GM18951 (cell line): ENCODE data around the gene UIMC1.
"Not testable (repeated sequence)": the region's sequence is repeated elsewhere in the genome, so short reads cannot be mapped to it uniquely, and the experiment has no call there.

Experiments used
- POLR2A ChIP-seq: IDR thresholded peaks from 4 replicates; pipeline ENCODE4 v1.6.1; 2011; ENCODE audit warnings: mild to moderate bottlenecking; ENCODE audit not compliant: insufficient read length, insufficient read depth; ENCODE audit errors: extremely low read depth
- in situ Hi-C: fragments of 300-500 bp; cut with MboI; formaldehyde crosslinking; loops from one replicate; pipeline ENCODE4 v1.12.0; 2022; ENCODE audit warnings: low sequenced_read_pairs, mixed read lengths, inconsistent platforms; ENCODE audit not compliant: unreplicated experiment

The UIMC1 gene

DNA sequence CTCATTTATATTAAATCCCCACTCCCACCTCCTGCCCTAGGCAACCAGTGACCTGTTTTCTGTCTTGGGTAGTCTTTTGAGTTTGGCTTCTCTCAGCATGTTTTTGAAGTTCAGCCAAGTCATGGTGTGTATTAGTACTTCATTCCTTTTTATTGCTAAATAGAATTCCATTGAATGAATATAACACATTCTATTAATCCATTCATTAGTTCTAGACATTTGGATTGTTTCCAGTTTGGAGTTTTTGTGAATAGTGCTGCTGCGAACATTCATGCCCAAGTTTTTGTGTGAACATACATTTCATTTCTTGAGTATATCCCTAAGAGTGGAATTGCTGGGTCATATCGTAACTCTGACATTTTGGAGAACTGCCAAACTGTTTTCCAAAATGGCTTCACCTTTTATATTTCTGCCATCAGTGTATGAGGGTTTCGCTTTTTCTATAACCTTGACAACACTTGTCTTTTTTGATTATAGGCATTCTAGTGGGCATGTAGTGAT, 18.6 kb upstream of the UIMC1 start:
- in situ Hi-C loops, result no loop called here

DNA sequence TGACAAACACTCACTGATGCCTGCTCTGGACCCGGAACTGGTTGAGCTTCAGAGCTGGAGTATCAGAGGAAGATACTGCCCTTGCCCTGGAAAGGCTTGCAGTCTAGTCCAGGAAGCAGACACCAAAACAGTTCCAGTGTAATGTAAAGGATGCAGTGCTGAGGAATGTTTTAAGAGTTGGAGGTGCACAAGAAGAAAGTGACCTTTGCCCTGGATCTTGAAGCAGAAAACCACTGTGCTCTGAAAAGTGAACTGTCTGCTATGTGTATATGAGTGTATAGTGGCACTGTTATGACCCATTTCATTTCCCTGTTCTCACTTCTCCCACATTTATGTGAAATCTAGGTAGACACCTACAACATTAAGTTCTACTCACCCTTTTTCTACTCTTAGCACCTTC, 18.0 kb upstream of the UIMC1 start:
- TF ChIP-seq POLR2A, result no peak
- in situ Hi-C loops, result no loop called here

More for the DNA sequence above, 18.6 kb upstream of the UIMC1 start:
- no peak for TF ChIP-seq POLR2A

DNA sequence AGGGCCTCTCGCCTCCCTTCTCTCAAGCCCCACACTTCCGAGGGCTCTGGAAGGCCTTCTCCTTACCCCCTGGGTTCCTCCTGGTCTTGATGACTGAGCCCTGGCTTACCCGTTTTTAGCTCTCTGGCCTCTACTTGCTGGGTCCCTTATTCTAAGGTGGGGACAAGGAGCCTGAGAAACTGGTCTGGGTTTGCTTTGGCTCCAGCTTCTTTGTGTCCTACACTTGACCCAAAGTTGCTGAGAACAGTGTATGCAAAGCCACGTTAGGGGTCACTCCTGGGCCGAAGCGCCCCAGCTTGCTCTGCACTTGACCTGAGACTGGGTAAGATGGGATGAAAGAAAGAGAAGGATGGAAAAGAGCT, 16.7 kb upstream of the UIMC1 start:
- no peak for TF ChIP-seq POLR2A
- in situ Hi-C loops, result no loop called here

DNA sequence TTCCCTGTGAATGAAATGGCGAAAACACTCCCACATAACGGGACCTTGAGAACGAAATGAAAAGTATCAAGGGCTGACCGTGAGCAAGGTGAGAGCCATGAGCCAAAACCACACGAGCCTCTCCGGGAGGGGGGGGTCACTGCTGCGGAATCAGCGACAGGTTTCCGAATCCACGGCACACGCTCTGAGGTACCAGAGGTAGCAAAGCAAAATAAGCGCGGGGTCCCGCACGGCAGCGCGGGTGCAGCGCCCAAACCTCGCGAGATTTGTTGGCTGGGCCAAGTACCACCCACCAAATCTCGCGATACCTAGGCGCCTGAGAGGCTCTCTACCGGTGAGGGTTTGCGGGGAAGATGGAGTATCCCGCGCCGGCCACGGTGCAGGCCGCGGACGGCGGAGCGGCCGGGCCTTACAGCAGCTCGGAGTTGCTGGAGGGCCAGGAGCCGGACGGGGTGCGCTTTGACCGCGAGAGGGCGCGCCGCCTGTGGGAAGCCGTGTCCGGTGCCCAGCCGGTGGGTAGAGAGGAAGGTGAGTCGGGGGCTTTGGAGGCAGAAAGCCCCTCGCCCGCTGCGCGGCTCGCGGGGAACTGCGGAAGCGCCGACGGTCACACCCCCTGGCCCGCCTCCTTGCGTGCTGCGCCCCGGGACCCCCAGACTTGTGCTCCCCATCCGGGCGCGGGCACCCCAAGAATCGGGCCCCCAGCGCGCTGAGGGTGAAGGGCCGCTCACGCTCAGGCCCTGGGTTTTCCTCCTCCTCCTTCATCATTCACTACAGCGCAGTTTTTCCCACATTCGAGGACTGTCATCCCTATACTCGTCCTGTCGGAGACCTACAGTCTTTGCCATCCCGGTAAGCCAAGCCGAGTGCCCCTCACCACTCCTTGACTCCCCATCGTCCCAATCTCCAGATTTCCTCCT, 16.1 kb upstream of the UIMC1 start, which contains the start of gene ZNF346:
Gene ZNF346, plus strand, starts transcription at position 311 of the 917 bp plus-strand sequence. Its CDS starts 43 bp downstream, at position 354.
- in situ Hi-C loops, result no loop called here
- peak; percentile 93 for TF ChIP-seq POLR2A

DNA sequence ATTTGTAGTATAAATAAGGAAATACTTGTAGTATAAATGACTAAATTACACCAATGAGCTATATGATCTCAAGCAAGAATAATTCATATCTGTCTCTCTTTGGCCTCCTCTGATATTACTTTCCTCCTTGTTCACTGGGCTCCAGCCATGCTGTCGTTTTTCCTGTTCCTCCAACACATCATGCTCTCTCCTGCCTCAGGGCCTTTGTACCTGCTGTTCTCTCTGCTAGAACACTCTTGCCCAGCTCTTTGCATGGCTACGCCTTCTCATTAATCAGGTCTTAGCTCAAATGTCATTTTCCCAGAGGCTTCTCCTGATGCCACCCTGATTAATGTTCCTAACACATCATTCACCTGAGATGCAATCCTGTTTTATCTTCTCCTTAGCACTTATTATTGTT, 13.5 kb upstream of the UIMC1 start:
- TF ChIP-seq POLR2A, result no peak
- in situ Hi-C loops, result no loop called here

DNA sequence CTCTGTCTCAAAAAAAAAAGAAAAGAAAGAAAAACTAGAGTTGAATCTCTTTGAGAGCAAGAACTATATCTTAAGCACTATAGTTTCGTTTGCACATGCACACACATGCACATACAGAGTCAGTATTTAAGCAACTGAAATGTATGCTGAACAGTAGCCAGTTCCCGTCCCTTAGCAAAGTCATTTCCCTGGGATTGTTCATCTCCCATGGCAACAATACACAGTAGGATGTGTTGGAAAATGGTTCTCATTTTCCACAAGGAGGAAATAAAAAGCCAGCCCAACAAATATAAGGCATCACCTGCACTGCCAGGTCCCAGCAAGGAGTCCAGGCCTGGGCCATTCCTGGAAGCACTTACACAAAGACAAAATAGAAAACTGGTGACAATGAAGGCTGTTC, 11.8 kb upstream of the UIMC1 start:
- no peak for TF ChIP-seq POLR2A
- in situ Hi-C loops, result no loop called here

DNA sequence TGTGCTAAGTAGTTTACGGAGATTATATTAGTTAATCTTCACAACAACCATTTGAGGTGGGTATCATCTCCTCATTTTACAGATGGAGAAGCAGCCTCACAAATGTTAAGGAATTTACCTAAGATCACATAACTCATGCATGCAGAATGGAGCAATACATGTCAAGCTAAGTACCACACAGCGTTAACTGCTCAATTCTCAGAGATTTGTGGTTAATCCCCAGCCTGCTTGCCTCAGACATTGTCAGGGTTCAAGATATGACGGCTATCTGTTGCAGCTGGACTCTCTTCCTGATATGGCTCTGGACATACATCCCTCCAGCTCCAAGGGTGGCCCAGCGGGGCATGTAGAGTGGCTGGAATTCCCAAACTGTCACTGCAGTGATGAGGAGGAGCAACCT, 8.6 kb upstream of the UIMC1 start:
- in situ Hi-C loops, result no loop called here
- no peak for TF ChIP-seq POLR2A

DNA sequence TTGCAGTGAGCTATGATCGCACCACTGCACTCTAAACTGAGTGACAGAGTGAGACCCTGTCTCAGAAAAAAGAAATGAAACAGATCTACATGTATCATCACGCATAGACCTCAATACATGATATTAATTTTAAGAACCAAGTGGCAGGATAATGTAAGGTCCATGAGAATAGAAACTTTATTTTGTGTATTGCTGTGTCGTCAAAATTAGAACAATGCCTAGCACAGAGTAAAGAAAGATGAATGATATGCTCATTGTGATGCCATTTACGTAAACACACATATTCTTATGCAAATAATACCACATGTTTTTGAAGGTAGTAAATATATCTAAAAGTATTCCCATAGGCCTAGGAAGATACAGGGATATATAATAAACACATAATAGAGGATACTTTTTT, 3.6 kb upstream of the UIMC1 start:
- in situ Hi-C loops, result no loop called here
- TF ChIP-seq POLR2A, result no peak

DNA sequence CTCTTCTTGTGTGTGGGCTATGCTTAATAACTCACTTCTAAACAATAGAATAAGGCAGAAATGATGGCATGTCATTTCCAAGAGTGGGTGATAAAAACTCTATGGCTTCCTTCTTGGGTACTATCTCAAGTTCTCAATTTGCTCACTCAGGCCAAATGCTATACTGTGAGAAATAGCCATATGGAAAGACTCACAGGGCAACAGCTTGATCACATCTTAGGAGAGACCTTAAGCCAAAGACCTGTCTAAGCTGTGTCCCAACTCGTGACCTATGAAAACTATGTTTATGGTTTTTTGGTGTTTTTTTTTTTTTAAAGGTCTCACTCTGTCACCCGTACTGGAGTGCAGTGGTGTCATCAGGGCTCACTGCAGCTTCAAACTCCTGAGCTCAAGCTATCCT, 2.1 kb upstream of the UIMC1 start:
- no peak for TF ChIP-seq POLR2A
- in situ Hi-C loops, result no loop called here

DNA sequence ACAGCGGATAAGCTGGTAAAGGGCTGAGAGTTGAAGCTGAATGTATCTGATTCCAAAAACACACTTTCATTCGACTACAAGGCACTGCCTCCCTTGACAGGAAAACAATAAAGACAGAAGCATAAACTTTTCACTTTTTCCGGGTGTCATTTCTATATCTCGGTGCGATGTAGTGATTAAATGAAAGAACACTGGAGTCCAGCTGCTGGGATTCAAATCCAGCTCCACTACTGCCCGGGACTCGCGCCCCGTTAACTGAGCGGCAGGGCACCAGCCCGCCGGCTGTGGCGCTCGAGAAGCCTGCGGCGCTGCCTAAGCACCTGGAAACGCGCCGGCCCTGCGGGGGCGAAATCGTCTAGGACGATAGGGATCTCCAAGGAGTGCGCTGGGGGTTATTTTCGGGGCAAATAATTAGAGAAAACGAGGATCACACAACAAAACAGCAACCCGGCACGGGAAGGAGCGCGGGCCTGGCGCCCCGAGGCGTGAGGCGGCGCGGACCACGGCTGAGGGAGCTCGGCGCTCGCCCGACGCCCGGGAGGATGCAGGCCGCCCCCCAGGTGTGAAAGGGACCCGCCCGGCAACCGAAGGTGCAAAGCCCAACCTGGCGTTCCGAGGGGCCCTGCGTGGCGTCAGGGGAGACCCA, 837 bp downstream of the UIMC1 start:
- no peak for TF ChIP-seq POLR2A
- in situ Hi-C loops, result no loop called here

DNA sequence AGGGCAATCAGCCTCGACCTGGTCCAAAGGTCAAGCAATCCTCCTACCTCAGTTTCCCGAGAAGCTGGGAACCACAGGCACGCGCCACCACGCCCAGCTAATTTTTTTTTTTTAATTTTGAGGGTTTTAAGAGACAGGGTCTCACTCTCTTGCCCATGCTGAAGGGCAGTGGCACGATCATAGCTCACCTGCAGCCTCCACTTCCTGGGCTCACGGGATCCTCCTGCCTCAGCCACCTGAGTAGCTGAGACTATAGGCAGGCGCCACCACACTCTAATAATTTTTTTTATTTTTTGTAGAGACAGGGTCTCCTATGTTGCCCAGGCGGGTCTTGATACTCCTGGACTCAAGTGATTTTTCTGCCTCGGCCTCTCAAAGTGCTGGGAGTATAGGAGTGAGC, 1.6 kb downstream of the UIMC1 start:
- TF ChIP-seq POLR2A, result no peak
- in situ Hi-C loops, result no loop called here

DNA sequence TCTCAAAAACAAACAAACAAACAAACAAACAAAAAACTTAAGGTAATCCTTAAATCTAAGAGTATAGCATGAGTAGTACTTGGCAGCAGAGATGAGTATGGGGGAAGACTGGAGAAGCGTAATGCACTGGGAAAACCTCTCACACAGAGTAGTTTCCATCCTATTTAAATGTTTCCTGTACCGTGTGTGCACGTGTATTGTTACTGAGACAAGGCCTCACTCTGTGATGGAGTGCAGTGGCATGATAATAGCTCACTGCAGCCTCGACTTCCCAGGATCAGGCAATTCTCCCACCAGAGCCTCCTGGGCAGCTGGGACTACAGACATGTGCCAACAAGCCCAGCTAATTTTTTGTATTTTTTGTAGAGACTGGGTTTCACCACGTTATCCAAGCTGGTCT, 2.9 kb downstream of the UIMC1 start:
- in situ Hi-C loops, result no loop called here
- no peak for TF ChIP-seq POLR2A

DNA sequence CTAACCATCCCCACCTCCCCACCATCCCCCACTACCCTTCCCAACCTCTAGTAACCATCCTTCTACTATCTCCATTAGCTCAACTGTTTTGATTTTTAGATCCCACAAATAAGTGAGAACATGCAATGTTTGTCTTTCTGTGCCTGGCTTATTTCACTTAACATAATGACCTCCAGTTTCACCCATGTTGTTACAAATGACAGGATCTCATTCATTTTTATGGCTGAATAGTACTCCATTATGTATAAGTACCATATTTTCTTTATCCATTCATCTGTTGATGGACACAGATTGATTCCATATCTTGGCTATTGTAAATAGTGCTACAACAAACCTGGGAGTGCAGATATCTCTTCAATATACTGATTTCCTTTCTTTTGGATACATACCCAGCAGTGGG, 7.1 kb downstream of the UIMC1 start:
- in situ Hi-C loops, result not testable (repeated sequence)

DNA sequence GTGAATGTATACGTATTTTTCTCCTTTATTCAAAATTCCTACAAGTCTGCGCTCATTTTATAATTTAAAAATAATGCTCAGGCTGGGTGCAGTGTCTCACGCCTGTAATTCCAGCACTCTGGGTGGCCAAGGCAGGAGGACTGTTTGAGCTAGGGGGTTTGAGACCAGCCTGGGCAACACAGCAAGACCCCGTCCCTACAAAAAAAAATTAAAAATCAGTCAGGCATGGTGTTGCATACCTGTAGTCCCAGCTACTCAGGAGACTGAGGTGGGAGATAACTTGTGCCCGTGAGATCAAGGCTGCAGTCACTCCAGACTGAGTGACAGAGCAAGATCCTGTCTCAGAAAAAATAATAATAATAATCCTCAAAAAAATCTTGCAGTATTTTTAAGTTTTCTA, 7.8 kb downstream of the UIMC1 start:
- in situ Hi-C loops, result no loop called here
- TF ChIP-seq POLR2A, result no peak

DNA sequence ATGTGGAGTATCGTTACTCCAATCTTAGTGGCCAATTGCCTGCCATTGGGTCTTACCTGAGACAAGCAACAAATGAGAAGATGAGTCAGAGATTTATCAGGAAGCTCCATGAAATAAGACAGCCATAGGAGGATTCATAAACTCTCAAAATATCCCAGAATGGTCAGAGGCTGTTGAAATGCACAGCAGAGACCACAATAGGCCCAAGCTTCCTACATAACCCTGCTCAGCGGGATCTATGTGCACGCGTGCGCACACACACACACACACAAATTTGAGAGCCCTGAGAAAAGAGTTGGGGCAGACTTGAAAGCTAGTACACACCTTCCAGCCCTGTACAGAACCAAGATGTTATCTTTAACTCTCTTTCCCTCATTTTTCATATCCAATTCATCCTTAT, 9.8 kb downstream of the UIMC1 start:
- no peak for TF ChIP-seq POLR2A

More for the DNA sequence above, 9.8 kb downstream of the UIMC1 start:
- in situ Hi-C loops, result no loop called here
